ENCODE data around the gene MAPKAP1.

MAPKAP1 gene

DNA sequence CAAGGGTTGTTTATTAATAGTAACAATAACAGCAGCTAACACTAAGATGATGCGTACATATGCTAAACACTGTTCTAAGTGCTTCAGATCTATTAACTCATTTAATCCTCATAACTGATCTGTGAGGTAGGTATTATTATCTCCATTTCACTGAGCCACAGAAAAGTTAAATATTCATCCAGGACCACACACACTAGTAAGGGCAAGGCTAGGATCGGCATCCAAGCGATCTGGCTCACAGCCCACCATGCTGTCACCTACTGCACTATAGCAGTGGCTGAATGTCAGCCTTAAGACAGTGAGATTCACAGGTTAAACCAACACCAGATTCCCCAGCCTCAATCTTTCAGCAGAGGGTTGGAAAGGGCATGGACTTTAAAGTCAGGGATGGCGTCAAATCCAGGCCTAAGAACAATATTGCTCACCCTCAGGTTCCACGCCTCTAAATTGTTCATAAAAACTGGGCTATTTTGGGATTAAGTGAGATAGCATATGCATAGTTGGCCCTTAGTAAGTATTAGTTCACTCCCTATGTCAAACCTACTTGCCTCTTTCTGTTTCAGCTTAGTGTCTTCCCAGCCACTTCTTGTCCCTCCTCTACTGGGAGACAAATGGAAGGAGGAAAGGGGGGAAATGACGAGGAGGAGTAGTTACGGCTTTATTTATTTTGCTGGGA lies 150.8 kb downstream of the MAPKAP1 start:
- DNase-seq = no peak

DNA sequence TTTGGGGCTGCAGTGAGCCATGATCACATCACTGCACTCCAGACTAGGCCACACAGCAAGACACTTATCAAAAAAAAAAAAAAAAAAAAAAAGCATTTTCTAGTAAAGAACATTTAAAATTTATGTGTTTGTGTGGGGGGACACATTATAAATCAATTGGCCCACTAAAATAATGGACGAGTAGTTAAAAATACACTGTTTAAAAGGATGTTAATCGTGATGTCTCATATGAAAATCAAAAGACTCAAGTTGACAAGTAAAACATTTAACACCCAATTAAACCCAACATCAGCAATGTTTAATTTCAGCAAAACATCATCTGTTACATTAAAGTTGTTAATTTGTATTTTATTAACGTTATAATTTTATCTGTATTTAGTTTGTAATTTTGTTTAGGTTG lies 152.3 kb downstream of the MAPKAP1 start:
- no peak for DNase-seq

DNA sequence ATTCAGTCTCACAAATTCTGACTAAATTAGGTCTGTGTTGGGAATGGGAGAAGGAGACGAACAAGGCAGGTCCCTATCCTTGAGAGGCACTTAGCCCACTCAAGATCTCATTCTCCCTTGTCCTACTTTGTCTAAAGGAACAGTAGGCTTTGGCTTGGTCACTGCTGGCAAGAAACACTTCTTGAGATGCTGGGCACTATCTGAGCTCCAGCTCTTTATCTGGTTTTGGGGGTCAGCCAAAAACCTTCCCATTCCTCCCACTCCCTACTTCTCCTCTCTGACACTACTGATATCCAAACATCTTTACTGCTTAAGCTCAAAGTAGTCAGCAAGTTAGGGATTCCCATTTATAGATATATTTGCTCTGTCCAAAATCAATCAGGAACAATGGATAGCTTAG lies 155.2 kb downstream of the MAPKAP1 start:
- DNase-seq = no peak

DNA sequence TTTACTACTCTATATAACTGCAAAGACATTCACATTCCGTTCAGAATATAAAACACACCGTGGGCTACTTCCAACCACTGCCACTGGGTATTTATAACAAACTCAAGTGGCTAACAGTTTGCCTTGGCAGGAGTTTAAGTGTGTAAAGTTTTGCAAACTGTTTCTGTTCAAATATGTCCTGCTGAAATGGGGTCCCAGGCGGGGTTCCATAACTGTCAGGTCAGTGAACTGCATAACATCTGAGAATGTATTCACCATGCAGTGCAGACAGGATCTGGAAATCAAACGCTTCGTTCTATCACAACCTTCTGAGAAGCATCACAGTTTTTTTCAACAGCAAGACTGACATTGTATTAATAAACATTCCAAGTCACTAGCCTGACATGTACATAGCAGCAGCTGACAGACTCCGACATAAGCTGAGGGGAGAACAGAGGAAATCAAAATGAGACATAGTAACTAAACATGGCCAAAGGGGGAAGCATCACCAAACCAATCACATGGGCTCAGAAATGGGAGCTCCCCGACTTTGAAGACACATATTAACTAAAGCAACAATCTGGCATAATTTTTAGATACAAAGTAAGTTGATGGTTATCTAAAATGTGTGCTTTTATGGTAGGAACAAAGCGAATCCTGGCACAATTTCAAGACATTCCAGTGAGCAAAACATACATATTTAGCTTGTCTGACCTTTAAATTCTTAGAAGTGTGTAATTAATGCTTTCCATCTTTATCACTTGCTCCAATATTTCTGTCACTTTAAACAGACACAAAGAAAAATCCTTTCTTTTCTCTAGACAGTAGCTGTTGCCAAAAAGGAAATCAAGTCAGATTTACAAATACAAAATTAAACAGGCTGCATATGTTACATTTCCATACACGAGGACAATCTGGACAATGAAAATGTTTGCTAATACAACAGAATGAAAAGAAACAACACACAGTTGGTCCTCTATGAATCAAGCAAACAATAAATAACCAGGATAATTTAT lies 156.8 kb downstream of the MAPKAP1 start:
- DNase-seq = no peak

DNA sequence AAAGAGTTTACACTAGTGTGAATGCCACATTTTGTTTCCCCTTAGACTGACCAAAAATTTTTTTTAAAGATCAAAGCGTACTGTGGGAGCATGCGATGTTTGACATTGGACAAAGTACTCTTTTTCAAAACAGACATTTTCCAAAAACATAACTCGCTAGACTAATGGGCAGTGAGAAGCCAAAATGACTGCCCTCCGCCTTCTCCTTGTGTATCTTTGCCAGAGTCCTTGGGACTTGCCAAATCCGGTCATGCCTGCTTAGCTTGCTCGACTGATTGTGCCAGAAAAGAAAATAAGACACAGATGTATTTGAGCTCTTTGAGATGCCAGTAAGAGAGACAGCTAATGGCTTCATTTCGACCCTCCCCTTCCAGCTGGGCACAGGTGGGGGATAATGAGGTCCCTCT lies 157.5 kb downstream of the MAPKAP1 start:
- DNase-seq = no peak

DNA sequence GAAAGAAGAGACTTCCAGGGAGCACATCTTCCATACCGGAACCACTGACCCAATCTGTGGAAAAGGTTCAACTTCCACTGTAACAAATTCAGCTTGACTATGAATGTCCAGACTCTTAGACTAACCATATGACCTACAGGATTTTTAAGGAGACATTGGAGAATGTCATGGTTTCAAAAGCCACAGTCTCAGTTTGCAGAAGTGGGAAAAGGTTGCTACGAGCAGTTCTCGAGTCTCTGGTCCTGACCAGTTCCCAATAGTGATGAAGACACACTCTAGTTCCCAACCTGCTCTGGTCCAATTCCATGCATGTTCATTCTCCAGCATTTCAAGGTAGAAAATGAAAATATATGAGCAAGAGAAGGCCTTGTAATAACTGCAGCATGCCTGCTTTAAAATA lies 158.0 kb downstream of the MAPKAP1 start:
- no peak for DNase-seq

DNA sequence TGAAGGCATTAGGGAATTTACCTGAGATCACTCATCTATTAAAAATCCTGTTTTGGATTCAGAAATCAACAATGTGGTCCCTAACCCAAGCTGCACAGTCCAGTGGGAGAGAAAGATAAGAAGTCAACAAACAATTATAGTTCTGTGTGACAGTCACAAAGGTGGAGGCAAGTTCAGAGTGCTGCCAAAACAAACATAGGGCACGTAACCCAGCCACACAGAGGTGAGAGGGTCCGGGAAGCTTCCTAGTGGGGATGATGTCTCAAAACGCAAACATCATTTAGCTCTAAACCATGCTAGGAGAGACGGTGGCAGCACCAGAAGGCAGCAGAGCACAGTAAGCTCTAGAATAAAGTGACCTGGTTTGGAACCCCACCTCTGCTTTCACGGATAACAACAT lies 158.9 kb downstream of the MAPKAP1 start:
- DNase-seq = no peak

DNA sequence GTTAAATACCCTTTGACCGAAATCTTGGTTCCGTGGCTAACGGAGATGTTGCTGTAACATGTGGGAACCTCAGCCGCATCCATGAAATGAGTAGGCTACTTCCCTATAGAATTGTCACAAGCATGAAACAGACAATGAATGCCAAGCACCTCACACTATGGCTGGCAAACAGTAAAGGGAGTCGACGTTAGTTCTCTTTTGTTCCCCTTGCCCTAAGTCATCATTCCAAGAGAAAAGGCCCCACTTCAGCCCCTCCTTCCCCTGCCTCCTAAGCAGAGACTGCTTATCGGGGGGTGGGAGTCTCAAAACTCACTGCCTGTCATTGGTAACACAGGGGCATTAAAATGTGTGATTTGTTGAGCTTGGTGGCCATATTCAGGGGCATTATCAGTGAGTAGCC lies 159.6 kb downstream of the MAPKAP1 start:
- no peak for DNase-seq

DNA sequence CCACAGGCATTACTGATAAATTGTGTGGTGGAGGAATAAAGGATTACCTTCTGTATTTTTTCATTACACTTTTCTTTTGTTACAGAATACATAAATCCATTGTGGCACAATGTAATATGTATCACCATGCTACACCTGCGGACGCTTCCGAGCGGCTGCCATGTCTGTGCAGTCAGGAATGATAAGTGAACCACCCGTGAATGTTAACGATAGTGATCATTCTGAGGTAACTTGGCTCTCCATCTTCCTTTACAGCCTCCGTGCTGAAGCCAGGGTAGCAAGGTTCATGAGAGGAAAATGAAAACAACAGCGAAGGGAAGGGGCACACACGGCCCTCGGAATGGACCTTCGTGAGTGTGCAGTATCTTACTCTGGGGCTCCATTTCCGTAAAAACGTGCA lies 161.2 kb downstream of the MAPKAP1 start:
- DNase-seq = no peak

DNA sequence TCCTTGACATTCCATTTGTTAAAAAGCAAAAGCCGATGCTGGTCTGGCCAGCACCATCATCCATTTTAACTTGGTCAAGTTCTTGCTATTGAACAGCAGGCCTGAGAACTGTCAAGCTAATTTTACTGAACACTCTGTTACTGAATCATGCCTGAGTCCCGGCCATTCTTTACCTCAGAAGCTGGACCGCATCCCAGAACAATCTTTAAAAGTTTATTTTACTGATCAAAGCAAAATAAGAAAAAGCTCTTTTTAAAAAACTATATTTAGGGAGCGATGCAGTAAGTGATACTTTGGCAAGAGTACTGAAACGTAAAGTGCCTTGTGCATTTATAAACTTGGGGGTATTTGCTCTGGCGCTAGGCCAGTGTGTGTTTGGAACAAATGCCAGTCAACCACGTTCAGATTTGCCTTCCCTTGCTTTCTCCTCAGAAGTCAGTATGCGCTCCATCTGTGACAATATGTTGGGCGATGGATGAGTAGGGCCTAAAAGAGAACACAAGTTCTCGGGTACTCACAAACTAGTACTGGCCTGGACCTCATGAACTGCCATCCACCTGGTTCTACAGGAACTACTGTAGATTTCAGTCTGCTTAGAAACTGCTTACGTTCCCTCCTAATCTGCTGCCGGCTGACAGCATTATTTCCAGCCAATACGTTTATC lies 161.9 kb downstream of the MAPKAP1 start:
- no peak for DNase-seq

DNA sequence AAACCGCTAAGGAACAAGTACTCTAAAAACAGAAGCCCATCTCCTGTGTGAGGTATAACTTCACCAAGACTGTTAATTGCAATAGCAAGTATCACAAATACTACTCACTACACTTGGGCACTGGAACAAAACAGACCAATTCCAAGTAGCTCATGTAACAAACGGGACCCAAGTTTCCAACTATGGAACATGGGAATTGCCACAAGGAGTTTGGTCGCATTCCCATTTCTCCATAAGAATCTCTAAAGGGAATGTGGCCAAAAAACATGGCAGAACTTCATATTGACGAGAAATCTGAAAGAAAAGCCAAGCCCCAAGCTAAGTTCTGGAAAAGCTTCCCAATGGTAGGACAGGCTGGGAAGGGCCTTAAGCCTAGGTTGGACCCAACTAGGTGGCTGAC lies 162.5 kb downstream of the MAPKAP1 start:
- no peak for DNase-seq

DNA sequence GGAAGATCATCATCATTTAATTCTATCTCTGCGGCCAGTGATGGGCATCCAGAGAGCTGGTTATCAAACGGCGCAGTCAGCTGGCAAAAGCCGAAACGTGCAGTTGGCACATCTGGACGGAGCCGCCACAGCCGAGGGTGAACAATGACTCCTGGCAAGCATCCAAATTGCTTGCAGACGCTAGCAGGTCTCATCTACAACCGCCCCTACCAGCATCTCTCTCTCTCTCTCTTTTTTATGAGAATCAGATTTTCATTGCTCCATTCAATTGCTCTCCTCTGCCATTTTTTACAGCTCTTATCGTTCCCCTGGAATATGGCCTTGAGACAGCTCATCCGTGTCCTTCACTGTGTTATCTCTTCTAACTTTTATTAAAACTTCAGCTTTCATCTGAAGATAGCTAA lies 165.2 kb downstream of the MAPKAP1 start:
- DNase-seq = peak; percentile 63

DNA sequence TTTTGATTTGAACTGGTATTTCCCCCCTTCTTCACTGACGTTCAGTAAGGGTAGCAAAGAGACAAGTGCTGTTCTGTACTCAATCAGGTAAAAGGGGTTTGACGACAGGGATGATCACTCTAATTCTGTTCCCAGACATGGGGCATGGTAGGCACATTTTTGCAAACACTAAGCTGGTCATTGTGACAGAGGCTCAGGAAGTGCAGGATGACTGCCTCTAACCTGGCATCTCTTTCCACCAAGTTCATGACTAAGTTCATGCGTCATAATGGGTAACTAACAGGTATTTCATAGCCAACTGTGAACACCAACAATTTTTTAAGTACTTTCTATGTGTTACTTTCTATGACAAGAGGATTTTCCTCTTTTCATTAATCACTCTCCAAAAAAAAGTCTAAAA lies 166.5 kb downstream of the MAPKAP1 start:
- DNase-seq = no peak

DNA sequence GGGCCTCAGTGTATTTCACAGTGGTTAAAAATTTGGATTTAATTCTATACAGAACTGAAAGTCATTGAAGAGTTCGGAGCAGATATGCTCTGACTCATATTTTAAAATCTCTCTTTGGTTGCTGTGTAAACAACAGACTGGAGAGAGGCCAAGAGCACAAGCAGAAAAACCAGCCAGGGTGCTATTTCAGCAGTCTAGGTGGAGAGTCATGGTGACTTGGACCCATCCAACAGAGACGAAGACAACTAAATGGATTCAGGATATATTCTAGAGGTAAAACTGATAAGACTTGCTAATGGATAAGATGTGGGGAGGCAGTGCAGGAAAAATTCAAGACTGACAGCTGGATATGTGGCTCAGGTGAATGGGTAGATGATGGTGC lies 168.9 kb downstream of the MAPKAP1 start:
- DNase-seq = peak; percentile 38

DNA sequence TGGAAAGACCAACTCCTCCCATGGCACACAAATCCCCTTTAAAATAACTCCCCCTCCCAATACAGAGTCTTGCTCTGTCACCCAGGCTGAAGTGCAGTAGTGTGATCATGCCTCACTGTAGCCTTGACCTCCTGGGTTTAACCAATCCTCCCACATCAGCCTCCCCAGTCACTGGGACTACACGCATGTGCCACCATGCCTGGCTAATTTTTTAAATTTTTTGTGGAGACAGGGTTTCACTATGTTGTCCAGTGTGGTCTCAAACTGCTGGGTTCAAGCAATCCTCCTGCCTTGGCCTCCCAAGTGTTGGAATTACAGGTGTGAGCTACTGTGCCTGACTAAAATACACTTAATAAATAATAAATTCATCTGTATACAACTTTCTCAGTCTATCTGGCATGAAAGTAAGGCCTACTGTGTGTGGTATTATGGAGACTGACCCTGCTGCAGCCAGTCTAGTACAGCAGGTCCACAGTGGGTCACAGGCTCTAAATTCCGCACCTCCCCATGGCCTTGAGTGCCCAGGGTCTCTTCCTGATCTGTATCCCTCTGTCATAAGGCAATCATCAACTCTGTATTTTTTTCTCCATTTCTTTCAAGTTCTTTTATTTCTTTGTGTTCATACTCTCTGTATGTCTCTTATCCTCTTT lies 169.4 kb downstream of the MAPKAP1 start:
- no peak for DNase-seq

DNA sequence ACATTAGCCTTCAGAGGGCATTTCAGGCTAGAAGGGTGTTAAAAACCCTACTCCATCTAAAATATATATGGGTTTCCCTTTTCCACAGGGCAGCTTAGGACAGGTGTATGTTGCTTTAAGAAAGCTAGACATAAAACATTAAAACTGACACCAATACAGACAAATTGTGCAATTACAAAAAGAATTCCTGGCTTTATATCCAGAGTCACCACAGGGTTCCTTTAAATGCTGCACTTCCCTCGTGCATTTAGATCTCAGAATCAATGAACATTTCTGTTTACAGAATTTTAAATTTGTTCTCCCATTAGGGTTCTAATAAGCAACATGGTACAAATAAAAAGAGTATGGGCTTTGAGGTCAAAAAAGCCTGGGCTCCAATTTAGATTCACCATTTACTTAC lies 170.2 kb downstream of the MAPKAP1 start:
- DNase-seq = peak; percentile 43

DNA sequence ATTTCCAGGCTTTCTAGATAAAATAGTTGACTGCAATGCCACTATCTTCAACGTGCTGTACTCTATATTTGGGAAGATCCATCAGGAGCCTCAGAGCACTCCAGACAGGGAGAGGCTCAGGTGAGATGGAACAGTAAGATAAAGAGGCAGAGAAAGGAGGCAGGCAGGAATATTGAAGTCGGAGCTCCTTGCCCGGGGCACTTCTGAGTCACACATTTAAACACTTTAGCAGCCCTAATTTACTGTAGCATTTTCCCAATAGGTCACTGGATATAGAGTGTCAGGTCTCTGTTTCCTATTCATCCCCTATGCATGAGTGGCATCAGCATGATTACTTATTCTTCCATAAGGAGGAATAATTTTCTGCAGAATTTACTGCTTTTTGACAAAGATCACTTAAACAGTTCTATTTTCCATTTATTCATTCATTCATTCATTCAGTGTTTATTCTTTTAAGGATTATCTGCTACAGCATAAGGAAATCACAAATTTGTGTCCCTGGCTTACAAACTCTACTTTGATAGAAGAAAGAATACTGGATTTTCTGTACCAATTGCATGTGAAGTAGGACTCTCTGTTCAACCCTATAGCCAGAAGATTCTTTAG lies 170.7 kb downstream of the MAPKAP1 start:
- DNase-seq = peak; percentile 3

DNA sequence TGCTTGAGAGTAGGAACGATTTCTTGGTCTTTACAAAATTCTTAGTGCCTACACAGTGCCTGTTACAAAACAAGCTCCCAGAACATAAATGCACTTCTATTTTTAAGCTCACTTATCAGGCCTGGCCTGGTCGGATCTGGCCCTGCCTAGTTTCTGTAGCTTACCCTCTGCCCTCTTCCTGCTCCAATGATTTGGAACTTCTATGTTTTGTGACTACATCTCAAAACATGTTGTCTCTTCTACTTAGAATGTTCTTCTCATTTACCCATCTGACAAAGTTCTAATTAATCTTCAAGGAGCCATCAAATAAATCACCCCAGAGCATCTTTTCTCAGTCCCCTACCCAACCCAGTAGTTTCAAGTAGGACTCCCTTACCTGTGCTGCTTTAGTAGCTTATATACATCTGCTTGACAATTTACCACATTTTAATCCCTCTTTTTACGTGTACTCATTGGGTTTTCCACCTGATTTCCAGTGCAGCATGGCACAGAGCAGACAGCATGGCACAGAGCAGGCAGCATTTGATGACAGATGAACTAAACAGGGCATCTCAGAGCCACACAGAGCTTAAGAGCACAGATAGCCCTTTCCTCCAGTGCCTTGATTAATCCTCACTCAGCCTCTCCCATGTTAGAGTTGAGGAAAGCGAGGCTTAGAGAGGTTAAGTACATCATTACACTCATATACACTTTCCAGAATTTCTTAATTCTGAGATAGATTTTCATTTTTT lies 171.9 kb downstream of the MAPKAP1 start:
- no peak for DNase-seq

DNA sequence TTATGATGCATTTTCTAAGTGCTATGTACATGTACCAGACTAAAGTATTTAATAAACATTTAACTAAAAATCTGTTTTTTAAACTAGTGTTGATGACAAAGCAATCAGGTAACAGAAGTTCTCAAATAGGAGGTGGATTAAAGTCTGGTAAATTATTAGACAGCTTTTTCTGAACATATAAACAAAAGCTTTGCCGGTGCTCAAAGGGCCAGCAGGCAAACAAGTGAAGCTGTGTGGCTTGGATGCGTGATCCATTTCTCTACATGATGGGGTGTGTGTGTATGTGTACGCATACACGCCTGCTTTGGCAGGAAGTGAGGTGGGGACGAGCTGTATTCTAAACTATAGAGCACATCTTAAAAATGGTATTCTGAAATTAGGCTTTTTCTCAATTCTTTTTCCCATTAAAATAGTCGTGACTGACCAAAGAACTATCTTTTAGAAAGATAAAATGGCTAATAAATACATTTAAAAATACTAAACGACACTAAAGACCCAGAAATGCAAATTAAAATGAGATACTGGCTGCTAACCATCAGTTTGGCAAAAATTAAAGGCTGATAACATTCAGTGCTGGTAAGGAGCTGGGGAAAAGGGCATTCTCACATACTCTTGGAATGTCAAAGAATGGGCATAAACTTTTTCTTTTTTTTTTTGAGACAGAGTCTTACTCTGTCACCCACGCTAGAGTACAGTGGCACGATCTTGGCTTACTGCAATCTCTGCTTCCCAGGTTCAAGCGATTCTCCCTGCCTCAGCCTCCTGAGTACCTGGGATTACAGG lies 174.0 kb downstream of the MAPKAP1 start:
- DNase-seq = no peak

DNA sequence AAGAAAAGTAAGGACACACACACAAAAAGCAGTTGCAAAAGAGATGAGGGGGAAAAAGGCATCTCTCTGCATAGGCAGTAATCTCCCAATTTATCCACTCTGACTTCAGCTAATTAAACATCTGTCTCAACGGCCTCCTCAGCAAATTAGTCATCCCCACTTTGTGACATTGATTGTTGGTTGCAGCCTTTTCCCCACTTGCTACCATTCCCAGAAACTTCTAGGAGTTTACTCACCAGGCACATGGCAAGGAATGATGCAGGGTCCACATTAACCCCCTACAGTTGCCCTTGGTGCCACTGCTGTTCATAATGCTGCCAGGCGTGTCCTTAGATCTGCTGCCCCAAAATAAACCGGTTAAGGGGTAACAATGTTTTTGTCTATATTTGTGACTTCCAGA lies 174.6 kb downstream of the MAPKAP1 start:
- no peak for DNase-seq

All from NCI-H146 (cell line).